ENCODE measurements around the gene RPH3AL. TPM values are rescaled to one million over a fixed set of nuclear protein-coding genes. Genes with fewer than 3 reads are reported as not detected.

RPH3AL gene
- total and polyA plus RNA-seq, 10 of the 15 experiments (the other 5 are each of a cell fraction or from before 2014, with no cell fraction given): 0.04 to 1.2 (median 0.47) TPM; not detected in 2

- TF ChIP-seq IKZF1 (conservative IDR thresholded peaks at IDR 0.05) (no peak), ZBTB33 (IDR thresholded peaks at IDR 0.05) (no peak), EZH2 (IDR thresholded peaks at IDR 0.05; ENCODE audit: borderline replicate concordance, control insufficient read depth, low read depth, low read length) (no peak), MEF2A (IDR thresholded peaks at IDR 0.05; ENCODE audit: insufficient read depth, low read depth, low read length) (no peak)
Measured at GRCh38 chr17:292531-293382, 59.9 kb downstream of the RPH3AL start (continued).

DNA sequence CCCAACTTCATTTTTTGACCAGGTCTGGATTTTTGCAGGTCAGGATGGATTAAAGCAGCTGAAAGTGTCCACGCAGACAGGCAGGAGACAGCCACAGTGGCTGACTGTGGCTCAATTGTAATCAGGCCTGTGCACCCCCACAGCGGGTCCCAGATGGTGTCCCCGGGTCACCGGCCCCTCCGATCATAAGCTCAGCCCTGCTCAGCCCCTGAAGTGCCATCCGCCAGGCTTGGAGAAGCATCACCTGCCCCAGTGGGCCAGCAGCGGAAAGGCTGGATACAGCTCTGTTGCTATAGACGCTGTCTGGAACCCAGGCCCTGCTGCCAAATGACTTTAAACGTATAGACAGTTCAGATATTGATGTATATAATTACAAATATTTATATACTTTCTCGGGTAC lies 60.6 kb downstream of the RPH3AL start:
- WGBS (ENCODE audit: insufficient coverage, insufficient replicate concordance, low lambda C conversion rate, missing lambda C conversion rate): 35% methylated on average over 10 of the region's 10 CpGs
- no peak overlapping the region for H3K4me2 ChIP-seq (ENCODE audit: control insufficient read depth, insufficient read depth)

More for the DNA sequence above, 60.6 kb downstream of the RPH3AL start:
- ChIA-PET CTCF (no interaction called here), RAD21 (ENCODE audit: unreplicated experiment) (no interaction called here), POLR2A (no interaction called here), SMC1A (ENCODE audit: uncharacterized antibody, unreplicated experiment) (no interaction called here)
- no peaks in the 10 kb centered on the region for H3K9me3 ChIP-seq (replicated peaks; ENCODE audit: control insufficient read depth, insufficient read depth, low read length)
- no peaks in the 10 kb centered on the region for H3K79me2 ChIP-seq (ENCODE audit: control insufficient read depth, insufficient read depth, low read length)
- no peak overlapping the region for H3K9ac ChIP-seq (ENCODE audit: control insufficient read depth, insufficient read depth, low read length)
- H3K27ac ChIP-seq (ENCODE audit: control insufficient read depth, insufficient read depth): no peak overlapping the region
- in situ Hi-C loops (cut with MboI) (no loop called here), intact Hi-C loops (cut with micrococcal nuclease; ENCODE audit: unreplicated experiment) (no loop called here)
- no peaks in the 10 kb centered on the region for H4K20me1 ChIP-seq (ENCODE audit: control insufficient read depth, insufficient read depth)
- ATAC-seq (no peak), DNase-seq (ENCODE audit: low read depth, low spot score) (no peak), FAIRE-seq (no peak)
- H2AFZ ChIP-seq (ENCODE audit: control insufficient read depth, low read depth, low read length): no peak overlapping the region
- H3K4me3 ChIP-seq: no peak overlapping the region
- no TSS peak for BruUV-seq (replicated peaks)
- no peaks in the 10 kb centered on the region for H3K36me3 ChIP-seq (ENCODE audit: control insufficient read depth in 2 of 2, insufficient read depth in 2 of 2, low read length in 1 of 2)
- H3K4me1 ChIP-seq (ENCODE audit: control insufficient read depth, insufficient read depth, low read length): no peaks in the 10 kb centered on the region
- no peaks in the 10 kb centered on the region; a peak in 1 of 4 replicates for H3K27me3 ChIP-seq (replicated peaks in 1 of 2; ENCODE audit: control insufficient read depth in 2 of 2, insufficient read depth in 2 of 2, low read length in 1 of 2)
- TF ChIP-seq NFIC (IDR thresholded peaks at IDR 0.05; ENCODE audit: low read depth, low read length) (no peak), LARP7 (IDR thresholded peaks at IDR 0.05) (no peak), NR2C1 (IDR thresholded peaks at IDR 0.05) (no peak)
- TF ChIP-seq, protein P1, sequence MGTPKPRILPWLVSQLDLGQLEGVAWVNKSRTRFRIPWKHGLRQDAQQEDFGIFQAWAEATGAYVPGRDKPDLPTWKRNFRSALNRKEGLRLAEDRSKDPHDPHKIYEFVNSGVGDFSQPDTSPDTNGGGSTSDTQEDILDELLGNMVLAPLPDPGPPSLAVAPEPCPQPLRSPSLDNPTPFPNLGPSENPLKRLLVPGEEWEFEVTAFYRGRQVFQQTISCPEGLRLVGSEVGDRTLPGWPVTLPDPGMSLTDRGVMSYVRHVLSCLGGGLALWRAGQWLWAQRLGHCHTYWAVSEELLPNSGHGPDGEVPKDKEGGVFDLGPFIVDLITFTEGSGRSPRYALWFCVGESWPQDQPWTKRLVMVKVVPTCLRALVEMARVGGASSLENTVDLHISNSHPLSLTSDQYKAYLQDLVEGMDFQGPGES (IDR thresholded peaks at IDR 0.05): no peak
